Esophagus squamous epithelium (tissue), 4 donors: ENCODE results near the gene RASSF3.

Experiments
- POLR2A ChIP-seq, 4 donors: fragments of 450-650 bp; IDR thresholded peaks; one replicate each; pipeline ENCODE4 v1.6.1; 2017; ENCODE audit warnings: antibody characterized with exemption in 4 of 4, mild to moderate bottlenecking in 4 of 4, moderate library complexity in 3 of 4
- TF ChIP-seq, protein P1 (sequence below), 6 experiments: fragments of 450-650 bp in 4 of 6; fragments of 200-600 bp in 2 of 6; sonication (generic) in 2 of 6; IDR thresholded peaks; one replicate each; pipeline ENCODE4 v1.5.1; 2016 to 2019; ENCODE audit warnings: antibody characterized with exemption in 6 of 6, mild to moderate bottlenecking in 4 of 6, moderate library complexity in 4 of 6

DNA sequence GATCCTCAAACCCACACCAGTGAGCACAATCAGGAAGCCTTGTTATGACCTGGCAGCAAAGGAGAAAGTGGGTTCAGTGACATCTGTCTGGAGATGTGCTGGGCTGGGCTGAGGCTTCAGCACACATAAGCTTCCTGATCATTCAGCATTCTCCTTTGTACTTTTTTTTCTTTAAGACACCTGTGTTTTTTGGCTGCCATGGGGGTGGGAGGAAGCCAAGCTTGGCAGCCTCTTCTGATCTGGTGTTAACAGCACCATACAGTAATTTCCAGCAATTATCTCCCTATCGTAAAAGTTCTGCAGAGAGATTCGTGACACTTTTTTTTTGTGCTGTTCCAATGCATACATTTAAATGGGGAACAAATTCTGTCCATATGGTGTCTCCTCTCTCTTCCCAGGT lies 38.9 kb upstream of the RASSF3 start:
- TF ChIP-seq POLR2A (IDR thresholded peaks at IDR 0.05), result no peak
- TF ChIP-seq, protein P1, sequence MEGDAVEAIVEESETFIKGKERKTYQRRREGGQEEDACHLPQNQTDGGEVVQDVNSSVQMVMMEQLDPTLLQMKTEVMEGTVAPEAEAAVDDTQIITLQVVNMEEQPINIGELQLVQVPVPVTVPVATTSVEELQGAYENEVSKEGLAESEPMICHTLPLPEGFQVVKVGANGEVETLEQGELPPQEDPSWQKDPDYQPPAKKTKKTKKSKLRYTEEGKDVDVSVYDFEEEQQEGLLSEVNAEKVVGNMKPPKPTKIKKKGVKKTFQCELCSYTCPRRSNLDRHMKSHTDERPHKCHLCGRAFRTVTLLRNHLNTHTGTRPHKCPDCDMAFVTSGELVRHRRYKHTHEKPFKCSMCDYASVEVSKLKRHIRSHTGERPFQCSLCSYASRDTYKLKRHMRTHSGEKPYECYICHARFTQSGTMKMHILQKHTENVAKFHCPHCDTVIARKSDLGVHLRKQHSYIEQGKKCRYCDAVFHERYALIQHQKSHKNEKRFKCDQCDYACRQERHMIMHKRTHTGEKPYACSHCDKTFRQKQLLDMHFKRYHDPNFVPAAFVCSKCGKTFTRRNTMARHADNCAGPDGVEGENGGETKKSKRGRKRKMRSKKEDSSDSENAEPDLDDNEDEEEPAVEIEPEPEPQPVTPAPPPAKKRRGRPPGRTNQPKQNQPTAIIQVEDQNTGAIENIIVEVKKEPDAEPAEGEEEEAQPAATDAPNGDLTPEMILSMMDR (IDR thresholded peaks at IDR 0.05), result no peak
